HepG2 (cell line): ENCODE results near the gene CNOT8. TPM values are rescaled to one million over a fixed set of nuclear protein-coding genes. Genes with fewer than 3 reads are reported as not detected.
A peak's percentile ranks its signal among the peaks of the same experiment; 100 is the strongest.

ENCODE experiments used
- ATF7 ChIP-seq, 2 experiments: fragments of 450-650 bp in 1 of 2; sonication (generic) in 1 of 2; formaldehyde crosslinking in 1 of 2; IDR thresholded peaks; 2 replicates each; pipeline versions ENCODE4 v1.4.0 to v1.6.1; 2016 to 2020; ENCODE audit warnings: antibody characterized with exemption in 1 of 2, mild to moderate bottlenecking in 1 of 2, missing genetic modification reagents in 1 of 2
- CHD2 ChIP-seq: IDR thresholded peaks from 2 replicates; pipeline ENCODE4 v1.6.1; 2011; ENCODE audit warnings: low read depth, low read length, improper control_type of control experiment
- CREBL2 ChIP-seq: sonication (generic); formaldehyde crosslinking; IDR thresholded peaks from 2 replicates; pipeline ENCODE4 v1.8.1; 2023; ENCODE audit warnings: missing genetic modification reagents, mild to moderate bottlenecking, borderline replicate concordance
- ETV6 ChIP-seq: sonication (generic); formaldehyde crosslinking; conservative IDR thresholded peaks from 2 replicates; pipeline ENCODE4 v1.4.0; 2020; ENCODE audit warnings: missing genetic modification reagents
- GATAD1 ChIP-seq: IDR thresholded peaks from 2 replicates; pipeline ENCODE4 v1.6.1; 2016; ENCODE audit warnings: missing genetic modification reagents, missing compliant biosample characterization
- HOXA5 ChIP-seq: sonication (generic); formaldehyde crosslinking; IDR thresholded peaks from 2 replicates; pipeline ENCODE4 v1.4.0; 2020; ENCODE audit warnings: missing genetic modification reagents
- KAT8 ChIP-seq: IDR thresholded peaks from 2 replicates; pipeline ENCODE4 v1.6.1; 2016; ENCODE audit warnings: missing genetic modification reagents, missing compliant biosample characterization
- KLF15 ChIP-seq: sonication (generic); formaldehyde crosslinking; IDR thresholded peaks from 2 replicates; pipeline ENCODE4 v1.8.1; 2023; ENCODE audit warnings: borderline replicate concordance, mild to moderate bottlenecking, inconsistent platforms, missing genetic modification reagents, mixed read lengths
- NPAS2 ChIP-seq: sonication (generic); formaldehyde crosslinking; IDR thresholded peaks from 2 replicates; pipeline ENCODE4 v1.8.0; 2022; ENCODE audit warnings: mild to moderate bottlenecking, missing genetic modification reagents, borderline replicate concordance
- NR0B2 ChIP-seq: sonication (generic); formaldehyde crosslinking; IDR thresholded peaks from 2 replicates; pipeline ENCODE4 v1.4.0; 2020; ENCODE audit warnings: mild to moderate bottlenecking, missing genetic modification reagents
- SIN3A ChIP-seq: IDR thresholded peaks from 2 replicates; pipeline ENCODE4 v1.6.1; 2011; ENCODE audit warnings: low read depth, mild to moderate bottlenecking, control low read depth, low read length, borderline replicate concordance
- SOX6 ChIP-seq, 2 experiments: fragments of 450-650 bp in 1 of 2; sonication (generic) in 1 of 2; formaldehyde crosslinking in 1 of 2; IDR thresholded peaks; 2 replicates each; pipeline versions ENCODE4 v1.4.0 to v1.6.1; 2017 to 2020; ENCODE audit warnings: antibody characterized with exemption in 1 of 2, mild to moderate bottlenecking in 1 of 2, missing genetic modification reagents in 1 of 2
- ZMAT3 ChIP-seq: sonication (generic); formaldehyde crosslinking; conservative IDR thresholded peaks from 2 replicates; pipeline ENCODE4 v1.7.0; 2021; ENCODE audit warnings: missing genetic modification reagents
- ZNF124 ChIP-seq: sonication (generic); formaldehyde crosslinking; IDR thresholded peaks from 2 replicates; pipeline ENCODE4 v1.4.0; 2020; ENCODE audit warnings: missing genetic modification reagents
- ZNF260 ChIP-seq: sonication (generic); formaldehyde crosslinking; IDR thresholded peaks from 2 replicates; pipeline ENCODE4 v1.4.0; 2020; ENCODE audit warnings: missing genetic modification reagents, low read depth, mild to moderate bottlenecking, borderline replicate concordance
- ZNF468 ChIP-seq: sonication (generic); formaldehyde crosslinking; IDR thresholded peaks from 2 replicates; pipeline ENCODE4 v1.8.0; 2022; ENCODE audit warnings: mild to moderate bottlenecking, moderate library complexity, missing genetic modification reagents
- ZNF616 ChIP-seq: sonication (generic); formaldehyde crosslinking; IDR thresholded peaks from 2 replicates; pipeline ENCODE4 v1.5.0; 2020; ENCODE audit warnings: low read depth, mild to moderate bottlenecking, missing genetic modification reagents
- ZNF780A ChIP-seq: sonication (generic); formaldehyde crosslinking; IDR thresholded peaks from 2 replicates; pipeline ENCODE4 v1.8.0; 2022; ENCODE audit warnings: mild to moderate bottlenecking, missing genetic modification reagents, moderate library complexity
- ZNF850 ChIP-seq: sonication (generic); formaldehyde crosslinking; conservative IDR thresholded peaks from 2 replicates; pipeline ENCODE4 v1.9.0; 2021; ENCODE audit warnings: mild to moderate bottlenecking, missing genetic modification reagents
- polyA plus RNA-seq, 8 experiments: library from polyadenylated mRNA; depleted of rRNA in 3 of 8; stranded (reverse) in 7 of 8; unstranded in 1 of 8; fragments of >200 nt; fragmentation: Illumina TruSeq in 4 of 8; extraction: Trizol in 4 of 8; gene quantifications; 2 replicates each; pipeline versions ENCODE4 v1.2.1 to v1.2.3, GENCODE V29; 2011 to 2016; ENCODE audit warnings: low read depth in 4 of 8, missing spikeins in 1 of 8, mixed read lengths in 1 of 8; ENCODE audit not compliant: insufficient read depth in 1 of 8
- total RNA-seq, 5 experiments: library from RNA; depleted of rRNA; stranded (reverse); fragments of >200 nt; fragmentation: Illumina TruSeq; extraction: Trizol; gene quantifications; 2 replicates each; pipeline ENCODE4 v1.2.3, GENCODE V29; 2016; ENCODE audit warnings: low read depth in 1 of 5
- TF ChIP-seq, protein P1 (sequence below): IDR thresholded peaks from 2 replicates; pipeline ENCODE4 v1.6.1; 2016; ENCODE audit warnings: low read depth, control low read depth
- TF ChIP-seq, protein P2 (sequence below): sonication (generic); formaldehyde crosslinking; IDR thresholded peaks from 2 replicates; pipeline ENCODE4 v1.5.0; 2020; ENCODE audit warnings: mild to moderate bottlenecking, missing genetic modification reagents
- TF ChIP-seq, protein P3 (sequence below): sonication (generic); formaldehyde crosslinking; conservative IDR thresholded peaks from 2 replicates; pipeline ENCODE4 v1.4.0; 2020; ENCODE audit warnings: missing genetic modification reagents

CNOT8 gene
- total and polyA plus RNA-seq, 2 of the 13 experiments (the other 11 are each of a cell fraction or from before 2014, with no cell fraction given), result 37.1 to 74.9 TPM

DNA sequence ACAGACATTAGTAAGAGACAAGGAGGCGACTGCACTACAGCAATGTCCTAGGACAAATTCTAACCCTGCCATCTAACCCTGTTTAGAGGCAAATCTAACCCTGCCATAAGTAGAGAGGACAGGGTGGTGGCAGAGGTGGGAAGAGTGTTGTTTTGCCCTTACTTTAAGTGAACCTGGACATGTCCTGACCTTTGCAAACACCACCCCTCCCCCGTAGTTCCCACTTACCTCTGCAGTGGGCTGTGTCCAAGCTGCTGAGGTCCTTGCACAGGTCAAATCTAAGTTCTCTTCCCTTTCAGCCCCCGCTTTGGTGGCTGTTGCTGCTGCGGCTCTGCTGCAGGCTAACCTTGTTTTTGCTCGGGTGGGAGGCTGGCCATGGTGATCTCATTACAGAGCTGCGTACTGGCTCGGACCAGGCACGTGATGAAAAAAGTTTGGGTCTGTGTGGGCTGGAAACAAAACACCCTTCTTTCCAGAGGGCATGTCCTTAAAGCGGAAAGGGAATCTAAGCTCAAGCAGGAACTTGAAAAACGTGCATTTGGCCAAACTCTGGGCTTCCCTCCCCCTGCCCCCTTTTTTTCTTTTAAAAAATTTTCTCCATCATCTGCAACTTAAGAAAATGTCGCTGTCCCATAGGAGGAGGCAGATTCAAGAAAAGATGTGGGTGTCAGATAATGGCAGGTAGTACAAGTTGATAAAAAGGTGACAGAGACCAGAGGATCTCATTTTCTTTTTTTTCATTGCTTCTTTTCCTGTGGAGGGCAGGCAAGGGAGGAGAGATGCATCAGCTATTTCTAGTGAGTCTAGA is 8.0 kb upstream of the CNOT8 start, which contains the start of gene FAXDC2 (continued):
- TF ChIP-seq, protein P1, sequence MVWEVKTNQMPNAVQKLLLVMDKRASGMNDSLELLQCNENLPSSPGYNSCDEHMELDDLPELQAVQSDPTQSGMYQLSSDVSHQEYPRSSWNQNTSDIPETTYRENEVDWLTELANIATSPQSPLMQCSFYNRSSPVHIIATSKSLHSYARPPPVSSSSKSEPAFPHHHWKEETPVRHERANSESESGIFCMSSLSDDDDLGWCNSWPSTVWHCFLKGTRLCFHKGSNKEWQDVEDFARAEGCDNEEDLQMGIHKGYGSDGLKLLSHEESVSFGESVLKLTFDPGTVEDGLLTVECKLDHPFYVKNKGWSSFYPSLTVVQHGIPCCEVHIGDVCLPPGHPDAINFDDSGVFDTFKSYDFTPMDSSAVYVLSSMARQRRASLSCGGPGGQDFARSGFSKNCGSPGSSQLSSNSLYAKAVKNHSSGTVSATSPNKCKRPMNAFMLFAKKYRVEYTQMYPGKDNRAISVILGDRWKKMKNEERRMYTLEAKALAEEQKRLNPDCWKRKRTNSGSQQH, result no peak
- TF ChIP-seq, protein P2, sequence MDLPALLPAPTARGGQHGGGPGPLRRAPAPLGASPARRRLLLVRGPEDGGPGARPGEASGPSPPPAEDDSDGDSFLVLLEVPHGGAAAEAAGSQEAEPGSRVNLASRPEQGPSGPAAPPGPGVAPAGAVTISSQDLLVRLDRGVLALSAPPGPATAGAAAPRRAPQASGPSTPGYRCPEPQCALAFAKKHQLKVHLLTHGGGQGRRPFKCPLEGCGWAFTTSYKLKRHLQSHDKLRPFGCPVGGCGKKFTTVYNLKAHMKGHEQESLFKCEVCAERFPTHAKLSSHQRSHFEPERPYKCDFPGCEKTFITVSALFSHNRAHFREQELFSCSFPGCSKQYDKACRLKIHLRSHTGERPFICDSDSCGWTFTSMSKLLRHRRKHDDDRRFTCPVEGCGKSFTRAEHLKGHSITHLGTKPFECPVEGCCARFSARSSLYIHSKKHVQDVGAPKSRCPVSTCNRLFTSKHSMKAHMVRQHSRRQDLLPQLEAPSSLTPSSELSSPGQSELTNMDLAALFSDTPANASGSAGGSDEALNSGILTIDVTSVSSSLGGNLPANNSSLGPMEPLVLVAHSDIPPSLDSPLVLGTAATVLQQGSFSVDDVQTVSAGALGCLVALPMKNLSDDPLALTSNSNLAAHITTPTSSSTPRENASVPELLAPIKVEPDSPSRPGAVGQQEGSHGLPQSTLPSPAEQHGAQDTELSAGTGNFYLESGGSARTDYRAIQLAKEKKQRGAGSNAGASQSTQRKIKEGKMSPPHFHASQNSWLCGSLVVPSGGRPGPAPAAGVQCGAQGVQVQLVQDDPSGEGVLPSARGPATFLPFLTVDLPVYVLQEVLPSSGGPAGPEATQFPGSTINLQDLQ, result no peak
- TF ChIP-seq ZNF468 (CRISPR knock-in tag) (no peak), CHD2 (no peak), SIN3A (no peak; the same call in 1 of the 2 replicates), ZNF780A (CRISPR knock-in tag) (no peak), ZNF616 (no peak), ATF7 (IDR thresholded peaks at IDR 0.05) (no peak), ATF7 (CRISPR knock-in tag; IDR thresholded peaks at IDR 0.05) (no peak), ZNF260 (no peak), ETV6 (CRISPR knock-in tag) (no peak), HOXA5 (no peak), SOX6 (IDR thresholded peaks at IDR 0.05) (no peak), SOX6 (CRISPR knock-in tag; IDR thresholded peaks at IDR 0.05) (peak; percentile 72), ZNF850 (CRISPR knock-in tag) (no peak), KLF15 (CRISPR knock-in tag) (0 out of 2 replicates have a peak, but pooled peaks have one; percentile 46), ZMAT3 (no peak), KAT8 (CRISPR knock-in tag) (no peak), NPAS2 (CRISPR knock-in tag) (no peak), NR0B2 (CRISPR knock-in tag) (no peak), ZNF124 (no peak), CREBL2 (CRISPR knock-in tag) (no peak), GATAD1 (CRISPR knock-in tag) (no peak)
- TF ChIP-seq, protein P3, sequence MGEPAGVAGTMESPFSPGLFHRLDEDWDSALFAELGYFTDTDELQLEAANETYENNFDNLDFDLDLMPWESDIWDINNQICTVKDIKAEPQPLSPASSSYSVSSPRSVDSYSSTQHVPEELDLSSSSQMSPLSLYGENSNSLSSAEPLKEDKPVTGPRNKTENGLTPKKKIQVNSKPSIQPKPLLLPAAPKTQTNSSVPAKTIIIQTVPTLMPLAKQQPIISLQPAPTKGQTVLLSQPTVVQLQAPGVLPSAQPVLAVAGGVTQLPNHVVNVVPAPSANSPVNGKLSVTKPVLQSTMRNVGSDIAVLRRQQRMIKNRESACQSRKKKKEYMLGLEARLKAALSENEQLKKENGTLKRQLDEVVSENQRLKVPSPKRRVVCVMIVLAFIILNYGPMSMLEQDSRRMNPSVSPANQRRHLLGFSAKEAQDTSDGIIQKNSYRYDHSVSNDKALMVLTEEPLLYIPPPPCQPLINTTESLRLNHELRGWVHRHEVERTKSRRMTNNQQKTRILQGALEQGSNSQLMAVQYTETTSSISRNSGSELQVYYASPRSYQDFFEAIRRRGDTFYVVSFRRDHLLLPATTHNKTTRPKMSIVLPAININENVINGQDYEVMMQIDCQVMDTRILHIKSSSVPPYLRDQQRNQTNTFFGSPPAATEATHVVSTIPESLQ (CRISPR knock-in tag), result no peak
